HG03571 (cell line): ENCODE measurements around the gene EARS2.
"Not testable (repeated sequence)": the region's sequence is repeated elsewhere in the genome, so short reads cannot be mapped to it uniquely, and the experiment has no call there.

ENCODE experiments used
- ATAC-seq: cut with Tn5 transposase; IDR thresholded peaks from one replicate; pipeline ENCODE4 v1.9.1; 2021; ENCODE audit not compliant: unreplicated experiment

The EARS2 gene

DNA sequence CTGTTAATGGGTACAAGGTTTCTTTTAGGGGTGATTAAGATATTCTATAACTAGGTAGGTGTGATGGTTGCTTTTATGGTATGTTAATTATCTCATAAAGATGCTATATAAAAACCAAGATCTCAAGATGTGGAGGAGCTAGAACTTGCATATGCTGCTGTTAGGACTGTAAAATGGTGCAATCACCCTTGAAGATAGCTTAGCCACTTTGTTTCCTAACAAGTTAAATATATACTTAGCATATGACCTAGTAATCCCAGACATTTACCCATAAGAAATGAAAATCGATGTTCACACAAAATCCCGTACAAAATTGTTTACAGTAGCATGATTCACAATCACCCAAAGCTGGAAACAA lies 71.9 kb downstream of the EARS2 start:
- ATAC-seq = no peak

GRCh38 chr16:23484510-23485256 lies 72.5 kb downstream of the EARS2 start:
- ATAC-seq = no peak

GRCh38 chr16:23483492-23483891 lies 73.7 kb downstream of the EARS2 start:
- ATAC-seq = not testable (repeated sequence)

DNA sequence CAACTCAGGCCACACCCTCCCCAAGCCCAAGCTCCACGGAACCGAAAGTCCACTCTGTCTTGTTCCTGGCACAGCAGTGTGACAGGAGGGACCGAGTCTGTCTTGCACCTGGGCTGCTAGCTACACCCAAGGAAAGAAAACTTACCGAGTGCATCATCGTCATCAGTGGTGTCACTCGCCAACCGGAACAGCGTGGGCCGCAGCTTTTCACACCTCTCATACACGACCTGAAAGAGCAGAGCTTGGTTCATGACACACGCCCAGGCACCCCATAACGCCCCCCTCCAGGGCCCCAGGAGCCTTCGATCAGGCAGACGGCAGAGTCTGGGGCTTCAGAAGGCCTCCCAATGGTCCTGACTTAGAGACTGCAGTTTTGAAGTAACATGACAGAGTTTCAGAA lies 74.4 kb downstream of the EARS2 start:
- ATAC-seq = no peak

DNA sequence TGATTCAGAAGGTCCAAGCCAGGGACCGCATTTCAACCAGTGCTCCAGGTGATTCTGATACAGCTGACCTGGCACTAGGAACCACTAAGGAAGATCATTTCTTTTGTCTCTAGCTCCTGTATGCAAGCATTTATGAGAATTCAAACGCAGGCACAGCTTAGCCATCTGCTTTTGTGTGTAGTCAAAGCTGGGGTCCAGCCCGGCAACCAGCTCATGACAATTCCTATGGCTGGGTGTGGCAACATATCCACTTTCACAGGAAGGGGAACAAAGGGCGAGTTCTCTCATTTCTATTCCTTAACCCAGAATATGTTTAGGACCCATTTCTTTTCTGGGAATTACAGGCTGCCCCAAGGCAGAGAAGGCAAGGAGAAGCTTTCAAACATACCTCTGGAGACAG lies 76.9 kb downstream of the EARS2 start:
- ATAC-seq = no peak

DNA sequence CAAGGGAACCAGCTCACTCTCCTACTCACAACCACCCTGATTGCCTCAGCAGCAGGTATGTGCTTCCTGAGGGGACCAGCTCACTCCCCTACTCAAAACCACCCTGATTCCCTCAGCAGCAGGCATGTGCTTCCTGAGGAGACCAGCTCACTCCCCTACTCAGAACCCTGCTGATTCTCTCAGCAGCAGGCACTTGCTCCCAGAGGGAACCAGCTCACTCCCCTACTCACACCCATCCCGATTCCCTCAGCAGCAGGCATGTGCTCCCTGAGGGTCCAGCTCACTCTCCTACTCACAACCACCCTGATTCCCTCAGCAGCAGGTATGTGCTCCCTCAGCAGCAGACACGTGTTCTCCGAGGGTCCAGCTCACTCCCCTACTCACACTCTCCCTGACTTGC lies 78.0 kb downstream of the EARS2 start:
- no peak for ATAC-seq

DNA sequence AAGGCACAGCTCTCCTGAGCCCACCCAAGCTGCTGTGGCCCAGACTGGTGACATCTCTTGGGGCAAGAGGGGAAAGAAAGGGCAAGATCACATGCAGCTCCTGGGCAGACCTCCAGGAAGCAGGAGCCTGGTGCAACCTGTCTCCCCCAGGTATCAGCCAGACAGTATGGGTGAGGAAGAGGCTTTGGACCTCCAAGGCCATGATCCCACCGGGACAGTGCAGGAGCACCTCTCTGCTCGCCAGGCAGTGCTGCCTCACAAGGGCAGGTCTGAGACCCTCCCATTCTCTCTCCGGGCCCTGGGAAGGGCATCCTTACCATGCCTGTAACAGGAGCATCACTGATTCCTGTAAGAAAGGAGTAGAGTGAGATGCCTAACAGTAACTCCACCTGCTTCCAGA lies 78.6 kb downstream of the EARS2 start:
- no peak for ATAC-seq

GRCh38 chr16:23476289-23476688 lies 80.9 kb downstream of the EARS2 start:
- no peak for ATAC-seq
